Uterus (tissue), 2 donors: Measurements from ENCODE around the gene LAPTM5.

Source experiments
- POLR2A ChIP-seq, 2 donors: fragments of 450-650 bp; IDR thresholded peaks; one replicate each; pipeline ENCODE4 v1.6.1; 2016; ENCODE audit warnings: antibody characterized with exemption in 2 of 2, mild to moderate bottlenecking in 1 of 2, moderate library complexity in 1 of 2
- TF ChIP-seq, protein P1 (sequence below), 4 experiments: fragments of 200-600 bp in 2 of 4; fragments of 450-650 bp in 2 of 4; sonication (generic) in 2 of 4; IDR thresholded peaks; one replicate each; pipeline ENCODE4 v1.5.1; 2016 to 2019; ENCODE audit warnings: antibody characterized with exemption in 4 of 4, mild to moderate bottlenecking in 2 of 4, moderate library complexity in 1 of 4

DNA sequence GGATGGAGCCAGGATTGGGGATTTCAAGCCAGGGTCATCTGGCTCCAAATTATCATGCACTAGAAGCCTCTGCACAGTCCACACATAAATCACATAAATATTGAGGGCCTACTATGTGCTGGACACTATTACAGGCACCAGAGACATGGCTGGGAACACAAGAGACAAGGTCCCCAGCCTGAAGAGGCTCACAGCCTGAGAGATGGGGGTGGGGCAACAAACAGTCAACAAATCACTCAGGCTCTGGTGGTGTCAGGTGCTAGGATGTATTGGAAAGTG lies 41.6 kb upstream of the LAPTM5 start:
- TF ChIP-seq, protein P1, sequence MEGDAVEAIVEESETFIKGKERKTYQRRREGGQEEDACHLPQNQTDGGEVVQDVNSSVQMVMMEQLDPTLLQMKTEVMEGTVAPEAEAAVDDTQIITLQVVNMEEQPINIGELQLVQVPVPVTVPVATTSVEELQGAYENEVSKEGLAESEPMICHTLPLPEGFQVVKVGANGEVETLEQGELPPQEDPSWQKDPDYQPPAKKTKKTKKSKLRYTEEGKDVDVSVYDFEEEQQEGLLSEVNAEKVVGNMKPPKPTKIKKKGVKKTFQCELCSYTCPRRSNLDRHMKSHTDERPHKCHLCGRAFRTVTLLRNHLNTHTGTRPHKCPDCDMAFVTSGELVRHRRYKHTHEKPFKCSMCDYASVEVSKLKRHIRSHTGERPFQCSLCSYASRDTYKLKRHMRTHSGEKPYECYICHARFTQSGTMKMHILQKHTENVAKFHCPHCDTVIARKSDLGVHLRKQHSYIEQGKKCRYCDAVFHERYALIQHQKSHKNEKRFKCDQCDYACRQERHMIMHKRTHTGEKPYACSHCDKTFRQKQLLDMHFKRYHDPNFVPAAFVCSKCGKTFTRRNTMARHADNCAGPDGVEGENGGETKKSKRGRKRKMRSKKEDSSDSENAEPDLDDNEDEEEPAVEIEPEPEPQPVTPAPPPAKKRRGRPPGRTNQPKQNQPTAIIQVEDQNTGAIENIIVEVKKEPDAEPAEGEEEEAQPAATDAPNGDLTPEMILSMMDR (IDR thresholded peaks at IDR 0.05): no peak
- TF ChIP-seq POLR2A (IDR thresholded peaks at IDR 0.05): no peak
